Suprapubic skin (tissue), 4 donors: ENCODE results near the gene ITGA1.

Experiments used
- EP300 ChIP-seq: sonication (generic); formaldehyde crosslinking; IDR thresholded peaks from one replicate; pipeline ENCODE4 v1.6.1; 2017; ENCODE audit warnings: antibody characterized with exemption
- POLR2A ChIP-seq, 2 donors: fragments of 450-650 bp; IDR thresholded peaks; one replicate each; pipeline ENCODE4 v1.6.1; 2017; ENCODE audit warnings: antibody characterized with exemption in 2 of 2, mild to moderate bottlenecking in 2 of 2, moderate library complexity in 2 of 2
- POLR2AphosphoS5 ChIP-seq, 3 donors: sonication (generic); formaldehyde crosslinking; IDR thresholded peaks; one replicate each; pipeline ENCODE4 v1.6.1; 2017; ENCODE audit warnings: antibody characterized with exemption in 3 of 3
- TF ChIP-seq, protein P1 (sequence below), 2 donors: fragments of 200-600 bp in 1 of 2; fragments of 450-650 bp in 1 of 2; sonication (generic) in 1 of 2; IDR thresholded peaks; one replicate each; pipeline ENCODE4 v1.5.1; 2016 to 2019; ENCODE audit warnings: antibody characterized with exemption in 2 of 2, mild to moderate bottlenecking in 1 of 2, moderate library complexity in 1 of 2

DNA sequence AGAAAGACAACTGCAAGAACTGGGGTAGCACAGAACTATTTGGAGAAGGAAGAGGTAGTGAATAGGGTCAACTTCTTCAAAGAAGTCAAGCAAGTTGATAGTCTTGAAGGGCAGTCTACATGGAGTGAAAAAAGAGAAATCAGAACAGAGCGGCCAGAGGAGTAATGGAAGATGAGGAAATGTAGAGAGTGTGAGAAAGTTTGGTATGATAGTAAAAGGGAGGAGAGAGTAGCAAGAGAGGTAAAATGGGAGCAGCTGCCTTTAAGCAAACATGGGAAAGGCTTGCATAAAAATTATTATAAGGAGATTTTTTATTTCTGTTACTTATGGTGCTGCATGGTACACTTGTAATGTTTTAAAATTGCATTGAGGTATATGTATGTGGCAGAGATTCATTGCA lies 208.2 kb downstream of the ITGA1 start:
- TF ChIP-seq, protein P1, sequence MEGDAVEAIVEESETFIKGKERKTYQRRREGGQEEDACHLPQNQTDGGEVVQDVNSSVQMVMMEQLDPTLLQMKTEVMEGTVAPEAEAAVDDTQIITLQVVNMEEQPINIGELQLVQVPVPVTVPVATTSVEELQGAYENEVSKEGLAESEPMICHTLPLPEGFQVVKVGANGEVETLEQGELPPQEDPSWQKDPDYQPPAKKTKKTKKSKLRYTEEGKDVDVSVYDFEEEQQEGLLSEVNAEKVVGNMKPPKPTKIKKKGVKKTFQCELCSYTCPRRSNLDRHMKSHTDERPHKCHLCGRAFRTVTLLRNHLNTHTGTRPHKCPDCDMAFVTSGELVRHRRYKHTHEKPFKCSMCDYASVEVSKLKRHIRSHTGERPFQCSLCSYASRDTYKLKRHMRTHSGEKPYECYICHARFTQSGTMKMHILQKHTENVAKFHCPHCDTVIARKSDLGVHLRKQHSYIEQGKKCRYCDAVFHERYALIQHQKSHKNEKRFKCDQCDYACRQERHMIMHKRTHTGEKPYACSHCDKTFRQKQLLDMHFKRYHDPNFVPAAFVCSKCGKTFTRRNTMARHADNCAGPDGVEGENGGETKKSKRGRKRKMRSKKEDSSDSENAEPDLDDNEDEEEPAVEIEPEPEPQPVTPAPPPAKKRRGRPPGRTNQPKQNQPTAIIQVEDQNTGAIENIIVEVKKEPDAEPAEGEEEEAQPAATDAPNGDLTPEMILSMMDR (IDR thresholded peaks at IDR 0.05), result no peak
- no peak for TF ChIP-seq POLR2A (IDR thresholded peaks at IDR 0.05)
- no peak for TF ChIP-seq POLR2AphosphoS5 (IDR thresholded peaks at IDR 0.05)
- no peak for TF ChIP-seq EP300
